ENCODE measurements around the gene GPANK1. TPM values are rescaled to one million over a fixed set of nuclear protein-coding genes. Genes with fewer than 3 reads are reported as not detected.

GPANK1 gene
- total RNA-seq, 1 experiment from 2014 or later, result 26.8 TPM

- Histone ChIP-seq H3K27ac (ENCODE audit: insufficient read length, low read depth, low read length) (no peak overlapping the region), H3K27me3 (ENCODE audit: insufficient read depth, low read length) (no peaks in the 10 kb centered on the region; the same call in 1 of the 2 replicates), H4K5ac (ENCODE audit: insufficient read length, low read depth, low read length) (no peak overlapping the region), H3K56ac (ENCODE audit: insufficient read length, low read depth, low read length) (no peak overlapping the region), H2AFZ (ENCODE audit: low read length) (no peak overlapping the region), H4K20me1 (ENCODE audit: control insufficient read depth, insufficient read depth, insufficient read length) (no peaks in the 10 kb centered on the region), H3K23me2 (ENCODE audit: insufficient read length, low read depth, low read length, poor library complexity, severe bottlenecking) (peaks cover 18% of the 10 kb centered on the region), H3T11ph (ENCODE audit: low read length) (no peak overlapping the region), H3K23ac (ENCODE audit: insufficient read length, low read depth, low read length) (no peak overlapping the region), H3K4me2 (ENCODE audit: insufficient read depth, insufficient read length, low read length) (peak overlapping the region; percentile 92), H3K18ac (ENCODE audit: insufficient read length, low read depth, low read length) (peak overlapping the region; percentile 44), H3K14ac (ENCODE audit: insufficient read depth, low read length) (peak overlapping the region; percentile 26; the same call in 1 of the 2 replicates), H2BK120ac (ENCODE audit: low read depth, low read length, poor library complexity, severe bottlenecking) (no peak overlapping the region), H4K91ac (ENCODE audit: insufficient read length, low read depth, low read length) (no peak overlapping the region), H2BK20ac (ENCODE audit: low read depth, low read length, poor library complexity, severe bottlenecking) (no peak overlapping the region), H3K9me3 (ENCODE audit: control insufficient read depth, low read depth, low read length) (no peaks in the 10 kb centered on the region), H2BK5ac (ENCODE audit: insufficient read length, low read length) (no peak overlapping the region), H3K4ac (ENCODE audit: low read depth, low read length) (no peak overlapping the region), H2BK12ac (ENCODE audit: insufficient read length, low read depth, low read length) (no peak overlapping the region), H4K8ac (replicated peaks; ENCODE audit: insufficient read length, low read depth, low read length) (no peak overlapping the region), H3K79me1 (ENCODE audit: insufficient read depth, low read depth, low read length, poor library complexity, severe bottlenecking) (no peaks in the 10 kb centered on the region), H3K79me2 (ENCODE audit: insufficient read depth, low read length) (no peaks in the 10 kb centered on the region), H2BK15ac (ENCODE audit: low read depth, low read length) (no peak overlapping the region), H3K4me1 (ENCODE audit: insufficient read depth, low read length) (no peaks in the 10 kb centered on the region), H2AK5ac (ENCODE audit: insufficient read length, low read length) (no peak overlapping the region), H3K9ac (ENCODE audit: extremely low read depth, insufficient read length, low read length) (no peak overlapping the region)
- H3K9me3 Mint-ChIP-seq, result no peaks in the 10 kb centered on the region; a peak in 3 of 5 replicates
- H3K4me1 Mint-ChIP-seq, result peaks cover 20 to 25% of the 10 kb centered on the region in 2 experiments
- peaks cover 29% of the 10 kb centered on the region for H3K27me3 Mint-ChIP-seq (ENCODE audit: low read depth)
- TF ChIP-seq CTCF (conservative IDR thresholded peaks at IDR 0.05), result no peak
- WGBS (ENCODE audit: extremely low coverage, insufficient read length, low lambda C conversion rate), result no CpG with 5 or more reads among the region's 40 CpGs
- DNase-seq, result peak; percentile 56
- peak overlapping the region in 1 of 3 experiments; percentile 57; a peak in 1 of 7 replicates for H3K27ac Mint-ChIP-seq
- peak overlapping the region; percentile 76 to 89 for H3K4me3 Mint-ChIP-seq
- H3K36me3 Mint-ChIP-seq (ENCODE audit: insufficient read depth in 1 of 3, low read depth in 3 of 3), result peaks cover under 1 to 8% (median 2%) of the 10 kb centered on the region in 3 experiments
Observed at GRCh38 chr6:31681135-31681671, 16.4 kb upstream of the GPANK1 start.
